Iris pigment epithelial cell (primary cell): ENCODE results near the gene UMAD1.
A peak's percentile ranks its signal among the peaks of the same experiment; 100 is the strongest.

Experiments
- DNase-seq: peaks from one replicate; pipeline ENCODE4 v3.0.0-alpha.2; 2011; ENCODE audit warnings: low read depth

Gene UMAD1

DNA sequence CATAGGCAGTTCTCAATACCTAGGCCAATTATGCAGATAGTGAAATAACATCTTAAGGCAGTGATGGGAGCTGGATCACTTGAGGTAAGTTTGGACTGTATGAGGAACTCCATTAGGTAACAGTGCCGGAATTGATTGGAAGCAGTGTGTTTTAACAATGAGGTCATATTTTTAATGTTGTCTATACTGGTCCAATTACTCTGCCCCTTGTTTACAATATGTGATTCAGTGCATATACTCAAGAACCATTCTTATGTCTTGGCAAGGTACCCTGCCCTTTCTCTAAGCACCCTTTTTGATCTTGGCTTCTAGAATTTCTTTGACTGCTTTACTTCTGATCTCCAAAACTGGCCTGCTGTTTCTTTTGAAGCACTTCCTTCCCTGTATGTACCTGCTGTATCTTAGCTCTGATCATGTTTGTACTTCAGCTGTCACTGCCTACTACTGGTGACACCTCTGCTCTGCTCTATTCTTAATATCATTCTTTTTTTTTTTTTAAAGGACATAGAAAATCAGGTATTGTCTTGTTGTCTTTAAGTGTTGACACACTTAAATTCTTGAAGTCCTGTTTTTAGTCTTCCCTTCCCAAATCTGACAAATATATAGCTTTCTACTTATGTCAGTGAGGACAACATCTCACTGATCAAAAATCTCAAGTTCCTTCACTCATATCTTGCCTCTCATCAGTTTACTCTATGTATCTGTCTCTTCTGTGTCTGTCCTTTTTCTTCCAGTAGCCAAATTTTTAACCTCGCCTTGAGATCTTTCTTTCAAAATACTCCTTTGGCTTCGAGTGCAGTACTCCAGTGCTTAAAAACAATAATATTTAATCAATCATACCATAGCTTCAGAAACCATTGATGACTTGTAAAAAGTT is 124.2 kb downstream of the UMAD1 start:
- no peak for DNase-seq

DNA sequence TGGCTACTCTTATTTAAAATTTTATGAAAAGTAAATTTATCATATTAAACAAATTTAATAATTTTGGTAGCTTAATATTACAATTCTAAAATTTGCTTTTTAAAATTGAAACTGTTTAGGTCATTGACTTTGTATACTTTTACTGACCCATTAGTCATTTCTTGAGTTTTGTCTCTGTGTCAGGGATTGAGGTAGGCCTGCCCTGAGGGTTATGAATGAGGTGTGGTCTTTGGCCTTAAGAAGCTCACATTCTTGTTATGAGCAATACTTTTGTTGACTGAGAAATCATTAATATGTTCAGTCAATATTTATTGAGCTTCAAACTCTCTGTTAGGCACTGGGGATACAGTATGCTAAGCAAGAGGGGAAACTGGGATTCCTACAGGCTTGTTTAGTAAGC is 124.9 kb downstream of the UMAD1 start:
- DNase-seq = no peak

DNA sequence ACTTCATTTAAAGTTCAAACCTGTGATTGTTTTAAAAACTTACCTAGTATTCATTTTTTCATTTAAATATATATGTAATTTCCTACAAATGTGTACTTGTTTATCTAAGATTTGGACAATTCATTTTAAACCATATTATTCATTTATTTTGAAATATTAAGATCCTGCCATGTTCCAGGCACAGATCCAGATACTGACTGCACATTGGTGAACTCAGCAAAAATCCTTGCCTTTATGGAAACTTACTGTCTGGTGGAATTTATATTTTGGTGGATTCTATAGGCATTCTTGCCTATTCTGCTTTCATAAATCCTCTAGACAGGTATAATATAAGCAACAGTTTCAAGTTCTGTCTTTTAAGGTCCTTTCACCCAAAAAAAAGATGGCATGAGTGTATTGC is 126.1 kb downstream of the UMAD1 start:
- peak; percentile 40 for DNase-seq

DNA sequence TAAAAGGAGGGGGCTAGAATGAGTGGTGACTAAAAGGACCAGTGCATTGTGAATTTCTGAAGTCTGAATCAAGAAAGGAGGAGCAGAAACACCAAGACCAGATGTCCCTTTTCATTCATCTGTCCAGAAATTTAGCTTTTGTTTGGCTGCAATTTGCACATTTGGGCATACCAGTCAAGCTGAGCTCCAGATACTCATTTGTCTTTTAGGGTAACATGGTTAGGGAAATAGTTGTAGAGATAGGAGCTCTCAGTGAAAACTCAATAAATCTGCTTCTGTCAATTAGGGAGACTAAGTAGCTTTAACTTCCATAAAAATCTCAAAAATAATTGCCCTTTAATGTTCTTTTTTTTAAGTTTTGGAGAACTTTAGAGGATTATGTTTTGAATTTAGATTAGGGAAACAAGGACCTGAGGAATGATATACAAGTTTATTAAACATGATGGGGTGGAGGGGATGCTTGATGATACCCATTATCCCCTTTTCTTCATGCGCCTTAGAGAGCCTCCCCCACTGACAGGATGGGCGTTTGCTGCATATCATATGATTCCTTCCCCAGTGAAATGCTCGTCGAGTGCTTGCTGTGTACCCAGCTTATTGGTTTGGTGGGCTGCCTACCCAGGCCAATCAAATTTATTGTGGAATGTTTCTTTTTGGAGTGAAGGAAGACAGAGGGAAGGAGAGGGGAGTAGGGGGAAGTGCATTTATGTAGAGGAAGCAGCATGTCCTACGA is 128.6 kb downstream of the UMAD1 start:
- no peak for DNase-seq

DNA sequence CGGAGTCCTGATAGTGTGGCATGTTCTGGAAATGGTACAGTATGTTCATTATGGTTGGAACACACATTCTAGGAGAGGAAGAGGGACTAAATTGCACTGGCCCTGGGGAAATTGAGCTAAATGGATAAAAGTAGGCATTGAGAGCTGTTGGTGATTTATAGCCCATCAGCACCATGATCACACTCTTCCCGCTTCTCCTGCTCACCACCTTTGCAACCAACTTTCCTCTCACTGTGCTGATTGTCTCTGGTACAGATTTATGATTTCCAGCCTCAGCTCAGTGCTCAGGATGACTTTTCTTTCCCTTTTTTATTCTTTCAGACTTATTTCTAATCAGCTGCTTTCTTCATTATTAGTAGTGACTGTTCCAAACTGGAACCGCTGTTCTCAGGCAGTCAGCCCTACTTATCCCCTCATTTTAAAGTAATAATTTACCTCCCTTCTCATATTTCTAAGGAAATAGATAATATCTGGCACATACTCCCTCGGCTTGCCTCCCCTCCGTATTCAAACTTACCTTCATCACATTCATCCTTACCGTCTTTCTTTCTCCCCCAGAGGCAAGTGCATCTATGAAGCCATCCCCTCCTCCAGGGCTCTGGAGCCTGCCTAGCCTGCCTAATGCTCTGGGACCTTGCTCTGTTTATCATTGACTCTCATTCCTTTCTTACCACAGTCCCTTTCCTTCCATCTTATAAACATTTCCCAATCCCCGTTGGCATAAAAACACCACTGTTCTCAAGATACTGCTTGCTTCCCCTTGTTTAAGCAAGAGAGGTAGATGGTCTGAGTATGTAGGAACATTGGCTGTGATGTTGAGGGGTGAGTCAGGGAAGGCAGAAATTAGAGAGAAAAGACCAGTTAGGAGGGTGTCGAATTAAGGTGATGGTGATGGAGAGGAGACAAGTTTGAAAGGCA is 129.4 kb downstream of the UMAD1 start:
- DNase-seq = peak; percentile 73

DNA sequence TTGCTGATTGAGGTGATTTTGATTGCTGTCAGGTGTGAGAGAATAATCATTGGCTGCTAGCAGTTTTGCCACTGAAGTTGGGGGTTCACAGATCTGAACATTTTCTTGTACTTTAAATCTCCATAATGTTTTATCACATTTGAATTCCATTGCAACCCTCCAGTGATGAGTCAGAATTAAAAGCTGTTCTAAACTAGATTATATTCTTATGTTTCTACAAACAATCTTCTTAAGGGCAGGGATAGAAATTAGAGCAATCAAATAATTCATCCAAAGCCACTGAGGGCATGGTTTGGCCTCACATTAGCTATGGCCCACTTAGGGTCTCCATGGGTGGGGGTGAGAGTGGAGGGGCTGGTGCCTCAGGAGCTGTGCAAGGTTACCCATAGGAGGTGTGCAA is 130.9 kb downstream of the UMAD1 start:
- DNase-seq = peak; percentile 34

- DNase-seq = peak; percentile 50
These were observed 131.9 kb downstream of the UMAD1 start for GRCh38 chr7:7772397-7772821.

- no peak for DNase-seq
These were observed 133.1 kb downstream of the UMAD1 start for GRCh38 chr7:7773334-7774309.

DNA sequence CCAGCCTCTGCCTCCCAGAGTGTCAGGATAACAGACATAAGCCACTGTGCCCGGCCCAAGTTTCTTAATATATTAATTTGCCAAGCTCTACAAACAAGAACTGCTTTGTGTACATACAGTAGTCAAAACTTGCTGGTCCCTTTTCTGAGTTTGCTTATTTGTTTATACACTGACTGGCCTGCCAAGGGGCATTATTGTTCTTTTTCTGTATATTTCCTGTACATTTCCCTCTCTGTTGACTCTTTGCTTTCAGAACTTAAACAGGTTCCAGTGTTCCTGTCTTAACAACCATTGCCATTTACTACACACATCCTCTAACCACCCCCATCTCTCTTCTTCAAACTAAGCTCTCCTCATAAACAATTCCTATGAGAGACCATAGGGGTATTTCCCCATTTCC is 139.3 kb downstream of the UMAD1 start:
- no peak for DNase-seq

DNA sequence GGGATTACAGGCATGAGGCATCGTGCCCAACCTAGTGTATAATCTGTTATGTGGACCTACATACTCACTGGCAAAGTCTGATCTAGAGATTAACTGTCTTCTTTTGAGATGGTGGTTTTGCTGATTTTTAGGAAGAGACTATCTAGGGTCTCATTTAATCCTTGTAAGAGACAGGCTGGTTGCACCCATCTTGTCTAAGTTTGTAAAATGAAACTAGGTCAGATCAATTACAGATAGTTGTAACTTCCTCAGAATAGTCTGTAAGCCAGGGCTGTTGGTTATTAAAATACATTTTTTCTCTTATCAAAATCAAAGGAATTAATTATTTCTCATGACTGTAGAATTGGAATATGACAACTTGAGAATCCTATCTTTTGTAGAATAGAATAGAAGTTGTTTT is 142.4 kb downstream of the UMAD1 start:
- DNase-seq = no peak

DNA sequence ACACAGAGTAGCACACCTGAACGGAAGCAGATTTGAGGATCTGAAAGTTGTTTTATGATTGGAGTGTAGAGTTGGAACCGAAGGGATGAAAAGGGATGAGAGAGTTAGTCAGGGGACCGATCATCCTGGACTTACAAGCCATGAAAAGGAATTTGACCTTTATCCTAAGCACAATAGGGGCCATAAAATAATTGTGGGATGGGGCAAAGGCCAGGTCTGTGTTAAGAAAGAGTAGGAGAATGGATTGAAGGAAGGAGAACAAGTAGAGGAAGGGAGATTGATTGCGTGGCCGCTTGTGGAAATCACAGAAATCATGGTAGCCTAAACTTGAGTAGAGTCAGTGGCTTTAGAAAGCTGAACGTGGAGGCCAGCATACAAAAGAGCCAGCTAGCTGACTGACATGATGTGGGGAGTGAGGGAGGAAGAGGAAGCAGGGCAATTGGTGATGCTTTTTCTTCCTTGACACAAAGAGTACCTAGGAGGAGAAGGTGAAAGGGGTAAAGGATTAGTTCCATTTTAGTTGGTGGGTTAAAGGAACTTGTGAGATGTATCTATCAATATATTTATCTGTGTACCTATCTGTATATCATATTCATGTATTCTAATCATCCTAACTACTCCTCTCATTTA is 144.9 kb downstream of the UMAD1 start:
- DNase-seq = no peak

DNA sequence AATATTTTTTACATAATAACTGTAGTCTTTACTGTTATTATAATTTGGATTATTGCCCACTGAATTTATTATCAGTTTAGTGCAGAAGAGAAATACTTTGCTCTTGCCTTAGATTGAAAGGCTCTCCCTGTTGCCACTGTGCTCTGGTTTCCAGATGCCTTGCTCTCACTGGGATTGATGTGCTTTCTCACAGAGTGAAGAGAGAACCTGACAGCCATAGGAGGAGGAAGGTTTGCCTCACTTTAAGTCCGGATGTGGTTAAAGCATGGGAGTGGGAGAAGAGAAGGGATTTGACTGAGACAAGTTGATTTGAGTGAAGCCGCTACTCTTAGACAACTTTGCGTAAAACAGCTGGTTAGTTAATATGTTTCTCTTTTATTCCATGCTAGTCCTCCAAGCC is 146.0 kb downstream of the UMAD1 start:
- DNase-seq = no peak

- no peak for DNase-seq
These were observed 149.0 kb downstream of the UMAD1 start for GRCh38 chr7:7789551-7789988.

DNA sequence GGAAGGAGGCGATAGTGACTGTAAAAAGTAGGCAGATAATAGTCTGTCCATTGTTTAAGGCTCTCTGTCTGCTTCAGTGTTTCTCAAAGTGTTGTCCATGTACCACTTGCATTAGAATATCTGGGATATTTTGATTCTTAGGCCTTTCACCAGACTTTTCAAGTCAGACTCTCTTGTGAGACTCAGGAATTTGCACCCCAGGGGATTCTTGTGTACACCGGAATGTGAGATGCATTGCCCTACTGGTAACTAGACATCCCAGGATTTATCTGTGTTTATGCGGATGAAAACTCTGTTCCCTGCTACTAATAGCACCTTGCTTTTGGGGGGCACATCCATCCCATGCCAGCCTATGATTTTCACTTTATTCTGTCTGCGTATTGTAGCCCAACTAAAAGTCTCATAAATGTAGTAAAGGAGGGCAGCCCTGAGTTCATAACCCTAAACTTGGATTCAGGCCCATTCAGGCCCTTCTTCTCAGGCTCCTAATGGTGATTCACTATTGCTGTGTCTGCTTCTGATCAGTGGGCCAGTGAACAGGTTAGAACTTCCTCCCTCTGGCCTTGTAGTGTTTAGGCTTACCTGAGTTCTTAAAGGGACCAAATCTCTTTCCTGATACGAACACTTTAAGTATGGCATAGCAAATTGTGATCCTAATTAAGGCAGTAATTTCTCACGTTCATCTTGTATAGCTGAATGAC is 149.6 kb downstream of the UMAD1 start:
- DNase-seq = peak; percentile 22

- no peak for DNase-seq
These were observed 151.0 kb downstream of the UMAD1 start for GRCh38 chr7:7791523-7791922.

GRCh38 chr7:7792056-7792455 is 151.5 kb downstream of the UMAD1 start:
- DNase-seq = peak; percentile 46

GRCh38 chr7:7793249-7793648 is 152.7 kb downstream of the UMAD1 start:
- no peak for DNase-seq

DNA sequence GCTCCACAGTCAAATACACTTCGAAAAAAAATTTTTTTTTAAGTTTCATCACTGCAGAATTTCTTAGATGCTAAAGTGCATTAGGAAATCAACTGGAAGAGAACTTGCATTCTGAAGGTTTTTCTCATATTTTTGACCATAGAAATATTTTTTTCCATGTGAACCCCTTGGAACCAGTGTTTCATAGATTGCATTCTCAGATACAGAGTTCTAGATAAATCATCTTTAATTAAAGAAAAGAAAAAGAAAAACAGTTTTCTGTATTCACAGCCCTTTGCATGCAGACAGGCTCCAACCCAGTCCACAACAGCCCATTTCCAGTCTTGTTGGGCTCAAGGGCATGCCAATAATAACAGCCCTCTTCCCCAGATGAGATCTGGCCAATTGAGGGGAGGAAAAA is 153.4 kb downstream of the UMAD1 start:
- DNase-seq = no peak

GRCh38 chr7:7795203-7795602 is 154.7 kb downstream of the UMAD1 start:
- no peak for DNase-seq

DNA sequence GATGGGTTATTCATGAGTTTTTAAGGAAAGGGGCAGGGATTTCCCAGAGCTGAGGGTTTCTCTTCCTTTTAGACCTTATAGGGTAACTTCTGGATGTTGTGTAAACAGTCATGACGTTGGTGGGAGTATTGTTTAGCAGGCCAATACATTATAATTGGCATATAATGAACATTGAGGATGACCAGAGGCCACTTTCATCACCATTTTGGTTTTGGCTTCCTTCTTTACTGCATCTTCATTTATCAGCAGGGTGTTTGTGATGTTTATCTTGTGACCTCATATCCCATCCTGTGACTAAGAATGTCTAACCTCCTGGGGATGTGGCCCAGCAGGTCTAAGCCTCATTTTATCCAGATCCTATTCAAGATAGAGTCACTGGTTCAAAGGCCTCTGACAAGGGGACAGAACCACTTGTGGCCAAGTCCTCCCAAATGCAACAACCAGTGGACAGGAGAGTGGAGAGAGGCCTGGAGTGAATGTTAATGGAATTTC is 155.1 kb downstream of the UMAD1 start:
- peak; percentile 63 for DNase-seq
